Body of pancreas (tissue), 4 donors: ENCODE measurements around the gene ANKRD31.

ENCODE experiments used
- POLR2A ChIP-seq, 3 donors: fragments of 450-650 bp; IDR thresholded peaks; one replicate each; pipeline ENCODE4 v1.6.1; 2016; ENCODE audit warnings: antibody characterized with exemption in 3 of 3, mild to moderate bottlenecking in 2 of 3
- TF ChIP-seq, protein P1 (sequence below), 7 experiments: fragments of 450-650 bp in 4 of 7; fragments of 200-600 bp in 3 of 7; sonication (generic) in 3 of 7; IDR thresholded peaks; one replicate each; pipeline ENCODE4 v1.5.1; 2016 to 2019; ENCODE audit warnings: antibody characterized with exemption in 7 of 7

DNA sequence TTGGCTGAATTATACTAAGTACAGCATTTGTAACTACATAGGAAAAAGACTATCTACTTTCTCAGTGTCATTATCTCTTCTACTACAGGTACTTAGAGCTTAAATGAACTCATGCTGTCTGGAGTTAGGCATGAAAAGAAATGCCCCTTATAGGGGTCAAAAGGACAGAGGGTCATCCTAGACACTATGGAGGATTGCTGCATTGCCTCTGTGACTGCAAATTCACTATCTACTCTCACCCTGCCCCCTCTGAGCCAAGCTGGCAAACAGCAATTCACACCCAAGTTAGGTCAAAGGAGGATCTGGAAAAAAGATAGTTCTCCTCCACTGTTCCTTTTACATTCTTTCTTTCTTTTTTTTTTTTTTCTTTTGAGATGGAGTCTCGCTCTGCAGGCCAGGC, 36.7 kb downstream of the ANKRD31 start:
- TF ChIP-seq, protein P1, sequence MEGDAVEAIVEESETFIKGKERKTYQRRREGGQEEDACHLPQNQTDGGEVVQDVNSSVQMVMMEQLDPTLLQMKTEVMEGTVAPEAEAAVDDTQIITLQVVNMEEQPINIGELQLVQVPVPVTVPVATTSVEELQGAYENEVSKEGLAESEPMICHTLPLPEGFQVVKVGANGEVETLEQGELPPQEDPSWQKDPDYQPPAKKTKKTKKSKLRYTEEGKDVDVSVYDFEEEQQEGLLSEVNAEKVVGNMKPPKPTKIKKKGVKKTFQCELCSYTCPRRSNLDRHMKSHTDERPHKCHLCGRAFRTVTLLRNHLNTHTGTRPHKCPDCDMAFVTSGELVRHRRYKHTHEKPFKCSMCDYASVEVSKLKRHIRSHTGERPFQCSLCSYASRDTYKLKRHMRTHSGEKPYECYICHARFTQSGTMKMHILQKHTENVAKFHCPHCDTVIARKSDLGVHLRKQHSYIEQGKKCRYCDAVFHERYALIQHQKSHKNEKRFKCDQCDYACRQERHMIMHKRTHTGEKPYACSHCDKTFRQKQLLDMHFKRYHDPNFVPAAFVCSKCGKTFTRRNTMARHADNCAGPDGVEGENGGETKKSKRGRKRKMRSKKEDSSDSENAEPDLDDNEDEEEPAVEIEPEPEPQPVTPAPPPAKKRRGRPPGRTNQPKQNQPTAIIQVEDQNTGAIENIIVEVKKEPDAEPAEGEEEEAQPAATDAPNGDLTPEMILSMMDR (IDR thresholded peaks at IDR 0.05): no peak
- TF ChIP-seq POLR2A (IDR thresholded peaks at IDR 0.05): no peak
